GM19025 (cell line): Measurements from ENCODE around the gene GRK5.
"Not testable (repeated sequence)": the region's sequence is repeated elsewhere in the genome, so short reads cannot be mapped to it uniquely, and the experiment has no call there.

ENCODE experiments used
- ATAC-seq: cut with Tn5 transposase; IDR thresholded peaks from one replicate; pipeline ENCODE4 v1.9.1; 2021; ENCODE audit warnings: mild to moderate bottlenecking, low read depth, moderate library complexity; ENCODE audit not compliant: unreplicated experiment

Gene GRK5

DNA sequence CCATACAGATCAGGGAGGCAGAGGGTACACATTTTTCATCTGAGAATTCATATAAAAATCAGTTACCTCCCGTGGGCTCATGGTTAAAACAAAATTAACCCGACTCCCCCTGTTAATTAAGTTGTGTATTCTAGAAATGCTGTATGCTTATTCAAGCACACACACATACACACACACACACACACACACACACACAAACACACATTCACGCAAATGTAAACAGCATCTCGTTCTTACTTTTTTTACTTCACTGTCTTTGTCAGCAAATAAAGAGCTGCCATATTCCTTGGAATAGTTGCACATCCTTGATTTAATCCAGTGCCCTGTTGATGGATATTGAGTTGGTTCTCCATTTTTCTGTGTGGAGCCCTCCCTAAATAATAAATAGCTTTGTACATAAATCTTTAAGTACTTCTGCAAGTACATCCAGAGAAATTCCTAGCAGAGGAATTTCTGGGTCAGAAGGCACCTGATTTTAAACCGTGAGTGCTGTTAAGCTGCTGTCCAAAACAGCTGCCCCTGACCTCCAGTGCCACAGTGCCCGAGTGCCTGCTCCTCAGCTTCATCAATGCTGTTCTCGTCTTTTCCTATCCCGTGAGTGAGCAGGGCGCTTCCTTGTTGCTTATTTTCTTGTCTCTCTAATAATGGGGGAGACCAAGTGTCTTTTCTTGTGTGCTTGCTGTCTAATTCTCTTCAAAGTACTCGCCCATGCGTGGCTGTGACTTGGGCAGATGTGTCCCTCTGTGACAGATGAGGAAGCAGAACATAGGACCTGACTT, 217.9 kb downstream of the GRK5 start:
- no peak for ATAC-seq

DNA sequence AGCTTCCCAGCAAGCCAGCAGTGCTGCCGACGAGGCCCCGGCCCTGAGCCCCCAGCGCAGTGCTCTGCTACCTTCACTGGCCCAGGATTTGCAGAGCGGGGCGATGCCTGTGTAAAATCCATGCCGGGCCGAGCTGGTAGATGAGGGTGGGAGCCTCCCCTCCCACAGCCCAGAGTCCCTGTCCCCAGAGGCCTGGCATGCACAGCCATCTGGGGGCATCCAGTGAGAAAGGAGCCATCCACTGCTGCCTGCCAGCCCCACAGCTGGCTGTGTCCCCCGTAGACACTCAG, 218.5 kb downstream of the GRK5 start:
- ATAC-seq: no peak

DNA sequence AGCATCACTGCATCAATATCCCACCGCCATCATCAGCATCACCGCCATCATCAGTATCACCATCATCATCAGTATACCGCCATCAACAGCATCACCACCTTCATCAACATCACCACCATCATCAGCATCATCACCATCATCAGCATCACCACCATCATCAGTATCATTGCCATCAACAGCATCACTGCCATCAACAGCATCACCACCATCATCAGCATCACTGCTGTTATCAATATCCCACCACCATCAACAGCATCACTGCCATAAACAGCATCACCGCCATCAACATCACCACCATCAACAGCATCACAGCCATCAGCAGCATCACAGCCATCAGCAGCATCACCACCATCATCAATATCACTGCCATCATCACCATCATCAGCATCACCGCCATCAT, 219.3 kb downstream of the GRK5 start:
- no peak for ATAC-seq

DNA sequence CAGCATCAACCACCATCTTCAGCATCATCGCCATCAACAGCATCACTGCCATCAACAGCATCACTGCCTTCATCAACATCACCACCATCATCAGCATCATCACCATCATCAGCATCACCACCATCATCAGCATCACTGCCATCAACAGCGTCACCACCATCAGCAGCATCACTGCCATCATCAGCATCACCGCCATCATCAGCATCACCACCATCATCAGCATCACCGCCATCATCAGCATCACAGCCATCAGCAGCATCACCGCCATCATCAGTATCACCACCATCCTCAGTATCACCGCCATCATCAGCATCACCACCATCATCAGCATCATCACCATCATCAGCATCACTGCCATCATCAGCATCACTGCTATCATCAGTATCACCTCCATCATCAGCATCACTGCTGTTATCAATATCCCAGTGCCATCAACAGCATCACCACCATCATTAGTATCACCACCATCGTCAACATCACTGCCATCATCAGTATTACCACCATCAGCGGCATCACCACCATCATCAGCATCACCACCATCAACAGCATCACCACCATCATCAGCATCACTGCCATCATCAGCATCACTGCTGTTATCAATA, 220.0 kb downstream of the GRK5 start:
- ATAC-seq: no peak

DNA sequence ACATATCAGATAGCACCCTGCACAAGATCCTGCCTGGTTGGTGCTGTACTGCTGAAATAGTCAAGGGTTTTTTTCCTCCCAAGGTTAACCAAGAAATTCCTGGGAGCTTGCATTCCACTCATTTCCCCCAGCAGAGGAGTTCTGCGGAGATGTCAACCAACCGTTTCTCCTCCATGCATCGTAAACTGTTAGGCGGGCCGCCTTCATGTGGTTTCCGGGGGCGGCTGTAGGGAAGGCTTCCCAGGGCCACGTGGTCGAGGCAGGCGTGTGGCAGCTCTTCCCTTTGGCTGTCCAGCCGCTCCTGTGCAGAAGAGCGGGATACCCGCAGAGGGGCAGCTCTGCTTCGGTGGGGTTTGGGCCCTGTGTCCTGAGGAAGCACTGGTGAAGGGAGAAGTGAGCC, 221.4 kb downstream of the GRK5 start:
- ATAC-seq: no peak

DNA sequence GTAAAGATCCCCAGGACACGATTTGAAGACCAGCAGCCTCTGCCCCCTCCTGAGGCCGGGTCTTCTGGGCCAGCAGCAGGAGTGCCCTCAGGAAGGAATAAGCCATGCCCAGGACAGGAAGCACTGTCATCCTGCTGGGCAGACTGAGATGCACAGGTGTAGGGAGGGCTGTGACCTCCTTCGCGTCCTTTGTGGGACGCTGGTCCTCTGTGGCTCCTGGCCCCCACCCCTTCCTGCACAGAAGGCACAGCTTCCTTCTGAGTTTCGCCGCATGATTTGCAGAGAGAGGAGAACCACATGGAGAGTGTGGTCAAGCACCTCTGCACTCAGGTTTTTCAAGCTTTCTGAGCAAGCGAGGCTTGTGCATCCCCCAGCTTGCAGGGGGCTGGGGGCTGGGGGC, 222.4 kb downstream of the GRK5 start:
- no peak for ATAC-seq

DNA sequence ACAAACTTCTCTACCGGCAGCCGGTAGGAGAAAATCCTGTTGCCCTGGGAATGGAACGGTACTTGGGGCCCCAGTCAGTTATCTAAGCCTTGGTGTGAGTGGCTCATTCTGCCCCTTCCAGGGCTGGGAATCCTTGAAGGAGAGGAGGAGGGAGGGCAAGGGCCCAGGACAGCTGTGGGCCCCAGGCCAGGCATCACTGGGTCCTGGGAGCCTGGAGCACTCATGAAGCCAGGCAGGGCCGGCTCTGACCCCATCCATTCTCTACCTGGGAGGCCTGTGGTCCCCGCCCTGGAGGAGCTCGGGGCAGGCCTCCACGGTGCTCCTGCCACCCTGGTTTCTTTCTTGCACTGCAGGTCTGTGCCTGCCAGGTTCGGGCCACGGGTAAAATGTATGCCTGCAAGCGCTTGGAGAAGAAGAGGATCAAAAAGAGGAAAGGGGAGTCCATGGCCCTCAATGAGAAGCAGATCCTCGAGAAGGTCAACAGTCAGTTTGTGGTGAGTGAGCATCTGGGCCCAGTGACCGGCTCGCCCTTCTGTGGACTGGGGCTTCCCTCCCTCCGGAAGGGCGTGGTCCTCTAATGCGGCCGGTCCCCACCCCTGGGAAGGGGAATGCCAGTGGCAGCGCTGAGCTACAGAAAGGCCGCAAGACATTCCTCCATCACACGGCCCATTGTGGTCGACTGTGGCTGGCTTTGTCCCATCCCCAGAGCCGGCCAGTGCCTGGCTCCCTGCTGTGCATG, 223.8 kb downstream of the GRK5 start:
- no peak for ATAC-seq

DNA sequence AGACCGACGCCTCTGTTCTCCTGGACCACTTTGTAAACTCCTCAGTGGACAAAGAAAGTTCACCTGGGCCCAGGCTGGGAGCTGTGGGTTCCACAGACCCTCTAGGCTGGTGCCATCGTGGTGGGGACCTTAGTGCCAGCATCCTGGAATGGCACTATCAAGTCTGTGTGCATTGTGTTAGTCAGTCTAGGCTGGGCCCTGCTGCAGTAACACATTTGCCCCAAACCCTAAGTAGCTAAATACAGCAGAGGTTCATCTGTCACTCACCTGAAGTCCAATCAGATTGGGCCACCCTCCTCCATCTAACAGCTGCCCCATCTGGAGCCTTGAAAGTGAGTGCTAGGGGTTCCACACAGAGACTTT, 224.4 kb downstream of the GRK5 start:
- ATAC-seq: no peak

DNA sequence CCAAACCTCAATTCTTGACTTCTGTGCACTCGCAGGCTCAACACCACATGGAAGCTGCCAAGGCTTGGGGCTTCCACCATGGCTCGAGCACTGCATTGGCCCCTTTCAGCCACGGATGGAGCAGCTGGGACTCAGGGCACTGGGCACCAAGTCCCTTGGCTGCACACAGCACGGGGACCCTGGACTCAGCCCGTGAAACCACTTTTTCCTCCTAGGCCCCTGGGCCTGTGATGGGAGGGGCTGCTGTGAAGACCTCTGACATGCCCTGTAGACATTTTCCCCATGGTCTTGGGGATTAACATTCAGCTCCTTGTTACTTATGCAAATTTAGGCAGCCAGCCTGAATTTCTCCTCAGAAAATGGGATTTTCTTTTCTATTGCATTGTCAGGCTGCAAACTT, 227.6 kb downstream of the GRK5 start:
- not testable (repeated sequence) for ATAC-seq

DNA sequence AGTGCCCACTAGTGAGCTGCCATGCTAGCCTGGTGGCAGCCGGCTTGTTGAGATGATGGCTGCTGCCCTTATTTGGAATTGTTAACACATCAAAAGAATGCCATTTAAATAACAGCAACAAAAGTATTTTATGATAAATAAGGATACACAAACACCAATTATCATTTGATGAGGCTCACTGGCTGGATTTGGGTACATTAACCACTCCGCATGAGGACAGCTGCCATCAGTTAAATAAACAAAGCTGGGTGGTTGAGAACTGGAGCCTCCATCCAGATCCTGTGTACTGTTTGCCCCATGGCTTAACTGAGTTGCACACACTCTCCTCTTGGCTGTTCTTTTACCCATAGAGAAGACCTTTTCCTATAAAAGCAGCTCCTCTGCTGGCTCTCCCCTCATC, 231.3 kb downstream of the GRK5 start:
- ATAC-seq: no peak

DNA sequence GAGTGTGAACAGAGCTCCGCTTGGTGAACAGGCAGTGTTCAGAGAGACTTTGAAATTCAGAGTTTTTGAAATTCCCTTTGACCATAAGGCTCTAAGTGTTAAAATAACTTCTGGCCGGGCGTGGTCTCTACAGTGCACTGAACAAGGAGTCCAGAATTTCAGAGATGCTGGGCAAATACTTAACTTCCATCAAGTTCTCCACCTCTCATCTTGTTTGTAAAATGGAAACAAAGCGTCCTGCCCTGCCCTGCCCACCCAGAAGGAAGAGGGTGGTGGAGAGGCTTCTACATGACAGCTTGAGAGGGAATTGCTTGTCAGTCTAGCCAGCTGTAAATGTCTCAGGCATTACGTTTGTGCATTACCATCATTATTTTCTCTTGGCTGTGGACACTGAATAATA, 232.6 kb downstream of the GRK5 start:
- ATAC-seq: no peak

DNA sequence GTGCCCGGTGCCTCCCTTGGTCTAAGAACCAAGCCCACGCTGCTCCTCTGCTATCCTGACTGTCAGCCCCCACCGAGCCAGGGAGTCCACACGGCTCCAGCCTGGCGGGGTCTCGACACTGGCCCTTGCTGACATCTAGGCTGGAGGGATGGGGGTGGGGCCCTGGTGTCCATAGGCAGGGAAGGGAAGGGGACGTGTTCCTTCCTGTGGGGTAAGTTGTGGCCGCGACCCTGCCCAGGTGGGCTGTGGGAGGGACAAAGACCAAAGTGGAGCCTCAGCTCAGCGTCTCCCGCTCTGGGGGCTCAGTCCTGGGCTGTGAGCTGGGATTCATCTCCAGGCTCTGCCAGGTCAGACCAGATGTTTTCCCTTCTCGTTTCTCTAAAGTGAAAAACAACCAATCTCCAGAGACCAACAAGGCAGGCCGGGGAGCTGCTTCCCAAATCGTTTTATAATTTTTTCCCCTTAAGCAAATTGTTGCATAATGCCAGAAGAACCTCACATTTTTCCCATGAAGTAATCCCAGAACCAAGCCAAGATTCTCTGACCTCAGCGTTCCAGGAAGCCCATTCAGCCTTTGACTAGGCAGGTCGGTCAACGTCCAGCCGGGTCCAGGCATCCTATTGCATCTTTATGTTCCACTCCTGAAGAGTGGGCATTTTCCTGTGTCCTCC, 233.9 kb downstream of the GRK5 start:
- ATAC-seq: no peak

DNA sequence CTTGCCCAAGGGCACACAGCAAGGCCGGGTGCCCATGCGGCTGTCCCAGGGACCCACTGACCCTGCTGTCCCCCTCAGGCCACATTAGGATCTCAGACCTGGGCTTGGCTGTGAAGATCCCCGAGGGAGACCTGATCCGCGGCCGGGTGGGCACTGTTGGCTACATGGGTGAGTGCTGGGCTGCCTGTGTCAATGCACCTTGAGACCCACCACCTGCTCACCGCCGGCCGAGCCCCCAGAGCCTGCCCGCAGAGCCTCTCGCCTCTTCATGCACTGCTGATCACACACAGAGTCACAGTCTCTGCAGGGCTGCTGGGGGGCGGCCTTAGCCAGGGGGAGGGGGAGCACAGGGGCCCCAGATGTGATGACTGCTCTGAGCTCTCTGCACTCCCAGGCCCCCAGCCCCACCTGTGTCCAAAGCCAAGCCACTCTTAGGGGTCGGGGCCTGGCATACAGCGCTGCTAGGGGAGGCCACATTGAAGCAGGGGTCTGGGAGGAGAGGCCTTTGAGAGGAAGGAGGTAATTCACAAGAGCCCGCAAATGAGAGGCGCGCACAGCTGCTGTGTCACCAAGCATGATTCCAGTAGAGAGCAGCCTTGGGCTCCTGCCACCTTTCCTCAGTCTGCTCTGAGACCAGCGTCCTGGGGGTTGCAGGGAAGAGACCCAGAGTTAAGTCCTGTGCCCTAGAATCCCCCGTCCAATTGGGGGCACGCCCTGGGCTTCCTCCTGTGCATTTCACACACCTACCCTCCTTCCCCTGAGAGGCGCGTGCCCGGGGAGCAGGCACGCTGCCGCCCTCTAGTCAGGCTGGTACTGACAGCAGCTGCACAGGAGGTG, 234.8 kb downstream of the GRK5 start:
- ATAC-seq: no peak

DNA sequence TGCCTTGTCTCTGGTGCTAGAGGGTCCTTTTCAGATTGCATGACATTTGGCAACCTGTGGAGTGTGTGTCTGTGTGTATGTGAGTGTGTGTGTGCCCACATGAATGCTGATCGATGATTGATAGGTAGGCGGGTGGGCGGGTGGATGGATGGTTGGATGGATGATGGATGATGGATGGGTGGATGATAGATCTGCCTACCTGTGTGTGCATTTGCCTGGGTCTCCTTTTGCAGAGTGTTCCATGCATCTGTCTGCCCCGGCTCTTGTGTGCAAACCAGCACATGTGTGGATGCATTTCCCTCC, 235.3 kb downstream of the GRK5 start:
- no peak for ATAC-seq

DNA sequence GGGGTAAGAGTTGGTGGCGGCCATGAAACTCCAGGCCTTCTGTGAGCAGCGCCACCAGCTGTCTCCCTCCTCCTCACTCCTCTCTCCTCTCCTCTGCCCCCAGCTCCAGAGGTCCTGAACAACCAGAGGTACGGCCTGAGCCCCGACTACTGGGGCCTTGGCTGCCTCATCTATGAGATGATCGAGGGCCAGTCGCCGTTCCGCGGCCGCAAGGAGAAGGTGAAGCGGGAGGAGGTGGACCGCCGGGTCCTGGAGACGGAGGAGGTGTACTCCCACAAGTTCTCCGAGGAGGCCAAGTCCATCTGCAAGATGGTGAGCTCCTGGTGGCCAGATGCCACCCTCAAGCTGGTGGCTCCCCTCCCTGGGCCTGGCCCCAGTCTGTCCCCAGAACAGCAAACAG, 236.1 kb downstream of the GRK5 start:
- ATAC-seq: no peak

DNA sequence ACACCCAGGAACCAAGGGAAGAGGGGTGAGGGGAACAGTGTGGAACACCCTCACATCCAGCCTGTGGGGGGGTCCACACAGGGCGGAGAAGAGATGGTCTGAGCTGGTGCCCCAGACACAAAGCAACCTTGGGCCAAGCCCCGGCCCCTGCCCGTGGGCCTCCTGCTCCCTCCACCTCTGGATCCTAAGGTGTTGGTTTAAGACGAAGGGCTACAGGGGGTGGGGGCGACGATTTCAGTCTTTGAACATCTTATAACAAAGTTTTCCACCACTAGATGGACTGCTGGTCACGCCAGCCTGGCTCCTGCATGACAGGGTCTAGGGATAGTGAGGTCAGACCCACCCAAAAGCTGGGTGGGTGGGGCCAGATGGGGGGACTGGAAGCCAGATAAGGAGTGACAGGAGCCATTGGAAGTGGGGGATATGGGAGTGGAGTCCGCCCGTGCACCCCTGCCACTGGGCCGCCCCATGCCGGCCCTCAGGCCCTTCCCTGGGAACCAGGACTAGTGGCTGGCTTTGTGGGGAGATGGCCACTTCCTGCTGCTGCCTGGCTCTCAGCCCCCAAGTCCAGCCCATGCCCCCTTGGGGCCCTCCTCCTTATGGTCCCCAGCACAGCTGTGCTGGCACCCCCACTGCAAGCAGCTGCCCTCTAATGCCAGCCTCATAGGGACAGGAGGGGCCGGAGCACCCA, 236.7 kb downstream of the GRK5 start:
- no peak for ATAC-seq

DNA sequence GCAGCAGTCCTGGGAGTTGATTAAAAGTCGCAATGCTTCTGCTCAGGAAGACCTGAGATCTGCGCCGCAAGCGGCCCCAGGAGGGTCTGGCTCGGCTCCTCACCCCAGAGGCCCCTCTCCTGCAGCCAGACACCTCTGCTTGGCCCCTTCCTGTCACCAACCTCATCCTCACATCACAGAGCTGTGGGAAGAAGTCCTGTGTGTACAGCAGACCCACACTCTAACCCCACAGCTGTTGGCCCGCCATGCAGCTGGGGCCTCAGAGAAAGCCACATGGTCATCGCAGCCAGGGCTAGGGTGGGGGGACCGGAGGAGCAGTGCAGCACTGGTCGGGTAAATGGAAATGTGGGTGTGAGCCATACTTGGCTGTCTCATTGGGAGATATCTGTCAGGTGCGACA, 237.5 kb downstream of the GRK5 start:
- ATAC-seq: no peak

DNA sequence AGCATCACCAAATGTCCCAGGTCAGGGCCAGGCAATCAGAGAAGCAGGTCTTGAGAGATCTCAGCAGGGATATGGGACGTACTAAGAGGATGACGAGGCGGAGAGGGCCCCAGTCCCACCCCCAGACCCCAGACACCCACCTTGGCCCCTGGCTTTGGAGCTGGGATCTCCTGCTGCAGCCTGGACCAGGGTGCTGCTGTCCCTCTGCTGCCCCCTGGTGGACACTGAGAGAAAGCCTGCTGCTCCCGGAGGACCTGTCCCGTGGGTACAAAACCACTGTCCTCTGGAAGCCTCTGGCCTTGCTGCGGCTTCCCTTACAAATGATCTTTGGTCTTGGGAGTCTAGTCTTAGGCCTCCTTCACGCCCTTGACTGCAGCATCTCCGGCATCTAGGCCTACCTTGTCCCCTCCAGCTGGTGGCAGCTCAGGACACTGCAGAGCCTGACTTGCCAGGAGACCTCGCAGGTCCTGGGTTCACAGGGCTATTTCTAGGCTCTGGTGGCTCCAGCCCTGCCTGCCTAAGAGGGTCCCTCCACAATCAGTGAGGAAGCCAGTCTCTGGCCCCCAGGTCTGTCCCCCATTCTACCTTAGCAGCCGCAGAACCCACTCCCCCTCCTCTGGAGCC, 238.1 kb downstream of the GRK5 start:
- no peak for ATAC-seq

DNA sequence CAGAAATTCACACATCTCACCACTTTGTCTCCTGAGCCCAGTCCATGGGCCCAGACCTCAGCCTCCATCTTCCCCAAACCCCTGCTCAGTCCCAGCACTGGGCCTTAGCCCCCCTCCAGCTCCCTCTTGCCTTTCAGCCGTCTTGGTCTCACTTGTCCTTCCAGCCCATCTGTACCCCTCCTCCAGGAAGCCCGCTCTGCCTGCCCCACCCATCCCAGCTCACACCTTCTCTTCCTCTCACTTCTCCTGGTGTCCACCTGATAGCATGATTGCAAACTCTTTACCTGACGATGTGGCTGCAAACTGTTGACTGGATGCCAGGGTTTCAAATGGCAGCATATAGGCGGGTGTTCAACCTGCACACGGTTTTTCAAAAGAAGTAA, 238.6 kb downstream of the GRK5 start:
- ATAC-seq: no peak
